ENCODE data around the gene VSTM4.

The VSTM4 gene

DNA sequence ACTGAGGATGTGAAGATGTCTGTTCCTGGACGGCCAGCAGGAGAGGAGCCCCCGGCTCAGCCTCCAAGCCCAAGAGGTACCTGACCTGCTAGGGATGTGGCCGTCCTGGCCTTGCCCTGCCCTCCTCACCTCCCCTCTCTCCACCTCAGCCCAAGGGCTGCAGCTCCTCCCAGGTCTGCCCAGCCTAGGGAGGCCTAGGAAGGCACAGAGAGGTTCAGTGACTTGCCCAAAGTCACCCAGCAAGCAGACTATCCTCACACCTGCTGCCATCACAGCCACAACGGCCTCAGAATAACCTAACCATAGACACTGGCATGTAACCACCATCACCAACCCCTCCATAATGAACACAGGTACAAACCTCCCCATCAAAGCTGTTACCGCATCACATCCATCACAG, 137.0 kb downstream of the VSTM4 start:
- TF ChIP-seq, protein P1, sequence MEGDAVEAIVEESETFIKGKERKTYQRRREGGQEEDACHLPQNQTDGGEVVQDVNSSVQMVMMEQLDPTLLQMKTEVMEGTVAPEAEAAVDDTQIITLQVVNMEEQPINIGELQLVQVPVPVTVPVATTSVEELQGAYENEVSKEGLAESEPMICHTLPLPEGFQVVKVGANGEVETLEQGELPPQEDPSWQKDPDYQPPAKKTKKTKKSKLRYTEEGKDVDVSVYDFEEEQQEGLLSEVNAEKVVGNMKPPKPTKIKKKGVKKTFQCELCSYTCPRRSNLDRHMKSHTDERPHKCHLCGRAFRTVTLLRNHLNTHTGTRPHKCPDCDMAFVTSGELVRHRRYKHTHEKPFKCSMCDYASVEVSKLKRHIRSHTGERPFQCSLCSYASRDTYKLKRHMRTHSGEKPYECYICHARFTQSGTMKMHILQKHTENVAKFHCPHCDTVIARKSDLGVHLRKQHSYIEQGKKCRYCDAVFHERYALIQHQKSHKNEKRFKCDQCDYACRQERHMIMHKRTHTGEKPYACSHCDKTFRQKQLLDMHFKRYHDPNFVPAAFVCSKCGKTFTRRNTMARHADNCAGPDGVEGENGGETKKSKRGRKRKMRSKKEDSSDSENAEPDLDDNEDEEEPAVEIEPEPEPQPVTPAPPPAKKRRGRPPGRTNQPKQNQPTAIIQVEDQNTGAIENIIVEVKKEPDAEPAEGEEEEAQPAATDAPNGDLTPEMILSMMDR (IDR thresholded peaks at IDR 0.05) = no peak
- Histone ChIP-seq H3K4me3 (no peak overlapping the region), H3K27ac (no peak overlapping the region)
- DNase-seq (ENCODE audit: low spot score) = no peak

DNA sequence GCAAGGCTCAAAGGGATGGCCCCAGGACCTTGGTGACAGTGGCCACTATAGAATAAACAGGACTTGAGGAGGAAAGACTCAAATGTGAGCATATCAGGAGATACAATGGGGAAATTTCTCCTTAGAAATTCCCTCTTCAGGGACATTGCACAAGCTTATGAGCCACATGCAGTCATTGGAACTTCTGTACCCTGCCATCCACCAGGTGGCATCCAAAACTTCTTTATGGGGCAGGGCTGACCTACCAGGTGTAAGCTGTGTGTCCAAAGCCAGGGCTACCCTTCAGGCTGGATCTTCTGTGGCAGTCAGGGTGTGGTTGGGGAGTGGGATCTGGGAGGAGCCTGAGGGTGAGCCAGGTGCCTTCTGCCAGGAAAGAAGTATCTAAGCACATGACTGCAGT, 139.1 kb downstream of the VSTM4 start:
- TF ChIP-seq, protein P1 (IDR thresholded peaks at IDR 0.05) = no peak
- DNase-seq (ENCODE audit: low spot score) = no peak
- H3K4me3 ChIP-seq = no peak overlapping the region
- no peak overlapping the region for H3K27ac ChIP-seq

DNA sequence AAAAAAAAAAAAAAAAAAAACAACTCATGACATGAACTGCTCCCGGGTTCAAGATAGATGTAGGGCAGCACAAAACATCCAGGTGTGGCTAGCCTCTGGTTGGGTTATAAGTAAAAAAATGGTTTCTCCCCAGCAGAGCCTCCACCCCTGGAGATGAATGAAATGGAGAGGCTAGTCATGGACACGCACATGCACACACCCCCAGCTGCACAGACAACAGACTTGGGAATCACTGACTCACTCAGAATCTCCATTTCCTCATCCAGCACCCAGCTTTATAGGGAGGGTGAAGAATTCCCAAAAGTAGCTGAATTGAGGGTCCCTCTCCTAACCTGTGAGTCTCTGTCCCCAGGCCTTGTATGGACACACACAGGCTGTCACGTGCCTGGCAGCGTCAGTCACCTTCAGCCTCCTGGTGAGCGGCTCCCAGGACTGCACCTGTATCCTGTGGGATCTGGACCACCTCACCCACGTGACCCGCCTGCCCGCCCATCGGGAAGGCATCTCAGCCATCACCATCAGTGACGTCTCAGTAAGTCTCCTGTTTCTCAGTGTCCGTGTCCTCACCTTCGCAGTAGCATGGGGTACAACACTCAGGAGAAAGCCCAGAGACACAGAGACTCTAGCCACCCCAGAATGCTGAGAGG, 140.7 kb downstream of the VSTM4 start:
- no peak overlapping the region for H3K4me3 ChIP-seq
- no peak for DNase-seq (ENCODE audit: low spot score)

DNA sequence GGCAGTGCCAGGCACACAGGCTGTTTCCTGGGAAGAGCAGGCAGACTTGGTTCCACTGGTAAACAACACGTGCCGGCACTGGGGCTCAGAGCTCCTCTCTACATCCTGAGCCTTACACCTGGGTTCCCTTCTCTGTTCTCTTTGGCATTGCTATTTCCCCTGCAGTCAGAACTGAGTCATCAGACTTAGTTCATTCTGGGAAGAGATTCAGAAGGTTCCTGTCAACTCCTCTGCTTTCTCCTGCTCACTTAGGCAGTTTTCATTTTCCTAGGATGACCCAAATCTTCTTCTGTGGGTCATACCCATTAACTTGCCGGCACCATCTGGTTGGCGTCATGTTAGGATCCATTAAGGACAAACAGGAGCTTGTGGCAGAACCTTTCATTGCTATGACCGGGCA, 142.3 kb downstream of the VSTM4 start:
- DNase-seq (ENCODE audit: low spot score) = no peak
- TF ChIP-seq, protein P1 (IDR thresholded peaks at IDR 0.05) = no peak
- H3K4me3 ChIP-seq = no peak overlapping the region
- no peak overlapping the region for H3K27ac ChIP-seq

More for the DNA sequence above, 140.7 kb downstream of the VSTM4 start:
- TF ChIP-seq, protein P1 (IDR thresholded peaks at IDR 0.05) = no peak
- H3K27ac ChIP-seq = no peak overlapping the region

DNA sequence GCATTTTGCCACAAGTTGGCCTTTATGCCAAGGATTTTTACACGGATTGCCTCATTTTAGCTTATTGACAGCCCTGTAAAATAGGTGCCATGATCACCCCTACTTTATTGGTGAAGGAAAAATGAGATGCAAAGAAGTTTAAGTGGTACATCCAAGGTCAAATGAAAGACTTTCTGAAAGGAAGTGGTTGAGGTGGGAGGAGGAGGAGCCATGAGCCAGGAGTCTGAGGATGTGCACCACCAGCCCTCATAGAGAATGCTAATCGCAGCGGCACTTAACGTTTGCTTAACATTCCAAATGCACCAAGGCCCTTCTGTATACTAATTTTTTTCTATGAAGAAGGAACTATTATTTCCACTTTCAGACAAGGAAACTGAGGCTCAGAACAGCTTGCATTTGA, 144.7 kb downstream of the VSTM4 start:
- no peak for DNase-seq (ENCODE audit: low spot score)
- H3K27ac ChIP-seq = no peak overlapping the region
- TF ChIP-seq, protein P1 (IDR thresholded peaks at IDR 0.05) = no peak
- no peak overlapping the region for H3K4me3 ChIP-seq

DNA sequence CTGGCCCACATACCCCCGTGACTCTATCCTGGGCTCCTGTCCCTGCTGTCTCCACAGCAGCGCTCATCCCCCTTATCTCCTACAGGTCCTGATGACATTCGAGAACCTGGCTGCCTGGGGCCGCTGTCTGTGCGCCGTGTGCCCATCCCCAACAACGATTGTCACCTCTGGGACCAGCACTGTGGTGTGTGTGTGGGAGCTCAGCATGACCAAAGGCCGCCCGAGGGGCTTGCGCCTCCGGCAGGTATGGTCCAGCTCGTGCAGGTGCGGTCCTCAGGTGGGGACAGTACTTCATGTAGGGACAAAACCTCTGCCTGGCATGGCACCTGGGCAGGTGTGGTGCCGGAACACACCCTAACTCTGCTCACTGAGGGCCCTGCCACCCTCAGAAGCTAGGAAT, 145.3 kb downstream of the VSTM4 start:
- TF ChIP-seq, protein P1 (IDR thresholded peaks at IDR 0.05) = no peak
- no peak for DNase-seq (ENCODE audit: low spot score)
- Histone ChIP-seq H3K27ac (no peak overlapping the region), H3K4me3 (no peak overlapping the region)

DNA sequence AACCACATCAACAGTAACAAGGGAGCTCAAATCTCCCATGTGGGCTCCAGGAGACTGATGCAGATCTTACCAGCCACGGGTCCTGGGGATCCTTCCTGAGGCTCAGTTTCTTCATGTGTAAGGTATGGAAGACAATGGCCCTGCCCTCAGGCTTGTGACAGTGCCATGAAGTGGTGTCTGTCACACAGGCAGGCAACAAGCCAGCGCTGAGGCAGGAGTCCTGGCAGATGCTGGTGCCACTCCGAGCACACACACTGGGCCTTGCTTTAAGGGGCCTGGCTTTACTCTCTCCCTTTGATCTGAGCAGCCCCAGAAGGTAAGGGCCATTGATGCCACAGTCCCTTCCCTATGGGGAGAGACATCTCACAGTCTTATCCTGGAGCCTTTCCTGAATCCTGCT, 147.3 kb downstream of the VSTM4 start:
- TF ChIP-seq, protein P1 (IDR thresholded peaks at IDR 0.05) = no peak
- Histone ChIP-seq H3K27ac (no peak overlapping the region), H3K4me3 (no peak overlapping the region)
- DNase-seq (ENCODE audit: low spot score) = no peak

Data from coronary artery (tissue), 2 donors.